Activated T-cell treated with anti-CD3 and anti-CD28 coated beads for 4 hours (primary cell): Measurements from ENCODE around the gene CCDC183.
"Not testable (repeated sequence)": the region's sequence is repeated elsewhere in the genome, so short reads cannot be mapped to it uniquely, and the experiment has no call there.

Source experiments
- DNase-seq: peaks from one replicate; pipeline ENCODE4 v3.0.0-alpha.2; 2020

Gene CCDC183

GRCh38 chr9:136796238-136796774, at the start of gene CCDC183:
TSS of gene CCDC183 (plus strand) at chr9:136796338. CDS start at chr9:136796398, 60 bp downstream.
- no peak for DNase-seq

- no peak for DNase-seq
These were observed 49.5 kb upstream of the CCDC183 start for GRCh38 chr9:136746621-136747020.

- DNase-seq = no peak
These were observed 48.7 kb upstream of the CCDC183 start for GRCh38 chr9:136747161-136748060.

GRCh38 chr9:136748201-136748600, 47.9 kb upstream of the CCDC183 start, which contains the start of gene LCN6:
TSS of gene LCN6 (minus strand) at chr9:136748525. CDS start at chr9:136748483, 42 bp downstream.
- DNase-seq = no peak

- no peak for DNase-seq
These were observed 47.2 kb upstream of the CCDC183 start for GRCh38 chr9:136748666-136749611.

- DNase-seq = no peak
These were observed 45.6 kb upstream of the CCDC183 start for GRCh38 chr9:136750526-136750925.

GRCh38 chr9:136751244-136751643, 44.9 kb upstream of the CCDC183 start:
- no peak for DNase-seq

- DNase-seq = no peak
These were observed 44.3 kb upstream of the CCDC183 start for GRCh38 chr9:136751814-136752213.

- no peak for DNase-seq
These were observed 42.6 kb upstream of the CCDC183 start for GRCh38 chr9:136753371-136754058.

GRCh38 chr9:136754059-136754572, 42.0 kb upstream of the CCDC183 start:
- DNase-seq = no peak

GRCh38 chr9:136754626-136755301, 41.4 kb upstream of the CCDC183 start:
- DNase-seq = no peak

- not testable (repeated sequence) for DNase-seq
These were observed 40.6 kb upstream of the CCDC183 start for GRCh38 chr9:136755302-136756133.

- DNase-seq = no peak
These were observed 40.1 kb upstream of the CCDC183 start for GRCh38 chr9:136756134-136756438.

- no peak for DNase-seq
These were observed 39.3 kb upstream of the CCDC183 start for GRCh38 chr9:136756836-136757235.

- no peak for DNase-seq
These were observed 38.8 kb upstream of the CCDC183 start for GRCh38 chr9:136757328-136757727.

- DNase-seq = no peak
These were observed 38.4 kb upstream of the CCDC183 start for GRCh38 chr9:136757751-136758140.

GRCh38 chr9:136759001-136759400, 37.1 kb upstream of the CCDC183 start:
- DNase-seq = no peak

- no peak for DNase-seq
These were observed 36.5 kb upstream of the CCDC183 start for GRCh38 chr9:136759436-136760325.

GRCh38 chr9:136760424-136760823, 35.7 kb upstream of the CCDC183 start:
- DNase-seq = no peak
